Chondrocyte (in vitro differentiated cells): ENCODE measurements around the gene TBC1D14. TPM values are rescaled to one million over a fixed set of nuclear protein-coding genes. Genes with fewer than 3 reads are reported as not detected.

ENCODE experiments used
- DNase-seq: peaks from one replicate; pipeline ENCODE4 v3.0.0; 2021; ENCODE audit warnings: mixed read lengths, low spot score
- H3K27ac Mint-ChIP-seq: one replicate; pipeline ENCODE4 v1.8.0; 2021; ENCODE audit warnings: mild to moderate bottlenecking, moderate library complexity, mixed read lengths; ENCODE audit not compliant: unreplicated experiment
- H3K27me3 Mint-ChIP-seq: 2 replicates; pipeline ENCODE4 v1.8.0; 2021; ENCODE audit warnings: low read depth, mixed read lengths
- H3K36me3 Mint-ChIP-seq: 2 replicates; pipeline ENCODE4 v1.8.0; 2021; ENCODE audit warnings: low read depth, mixed read lengths
- H3K4me1 Mint-ChIP-seq: 2 replicates; pipeline ENCODE4 v1.8.0; 2021; ENCODE audit warnings: low read depth, mild to moderate bottlenecking, mixed read lengths
- H3K4me3 Mint-ChIP-seq: one replicate; pipeline ENCODE4 v1.8.0; 2021; ENCODE audit warnings: mild to moderate bottlenecking, moderate library complexity, mixed read lengths; ENCODE audit not compliant: unreplicated experiment
- H3K9me3 Mint-ChIP-seq: 2 replicates; pipeline ENCODE4 v1.8.0; 2021; ENCODE audit warnings: low read depth, mixed read lengths
- CTCF ChIP-seq: fragments of 200-600 bp; sonication (generic); IDR thresholded peaks from 2 replicates; pipeline ENCODE4 v1.5.0; 2021; ENCODE audit warnings: antibody characterized with exemption, mild to moderate bottlenecking, moderate library complexity
- total RNA-seq: library from RNA; stranded (reverse); gene quantifications from 3 replicates; pipeline ENCODE4 v1.2.1, GENCODE V29; 2021

Gene TBC1D14
- total RNA-seq, 1 donor from 2014 or later: 25.2 TPM

DNA sequence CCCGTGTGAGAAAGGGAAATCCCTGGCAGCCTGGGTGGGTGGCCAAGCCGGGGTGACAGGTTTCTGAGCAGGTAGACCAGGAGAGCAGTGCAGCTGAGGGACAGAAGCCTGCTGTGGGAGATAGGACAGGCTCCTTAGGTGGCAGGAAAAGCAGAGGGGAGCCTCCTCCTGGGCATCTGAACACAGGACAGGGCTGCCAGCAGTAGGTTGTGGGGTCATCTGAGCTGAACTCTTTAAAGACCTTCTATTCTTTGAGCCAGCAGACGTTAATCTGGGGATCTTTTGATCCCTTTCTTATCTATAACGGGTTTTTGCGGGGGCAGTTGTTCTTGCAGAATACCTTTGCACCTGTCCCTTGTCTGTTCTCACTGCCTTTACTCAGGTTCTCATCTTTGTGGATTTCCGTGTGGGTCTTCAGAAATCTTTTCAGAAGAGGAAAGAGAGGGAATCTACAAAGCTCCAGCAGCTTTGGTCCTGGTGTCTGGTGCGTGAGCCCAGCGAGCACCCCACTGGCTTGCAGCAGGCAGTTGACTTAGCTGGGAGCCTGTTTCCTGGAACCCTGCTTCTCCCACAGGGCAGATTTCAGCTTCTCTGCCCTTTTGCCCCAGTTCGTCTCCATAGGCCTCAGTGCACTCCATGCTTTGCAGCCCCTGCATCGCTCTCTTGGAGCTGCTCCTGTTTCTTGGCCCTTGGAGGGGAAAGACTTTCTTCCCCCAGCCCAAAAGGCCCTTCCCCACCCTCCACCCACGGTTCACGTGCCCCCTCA, 97.7 kb downstream of the TBC1D14 start:
- Mint-ChIP-seq H3K27me3 (no peaks in the 10 kb centered on the region), H3K36me3 (peaks cover 18% of the 10 kb centered on the region), H3K27ac (no peak overlapping the region), H3K4me3 (no peak overlapping the region), H3K9me3 (no peaks in the 10 kb centered on the region), H3K4me1 (peaks cover 3% of the 10 kb centered on the region)
- no peak for DNase-seq
- TF ChIP-seq CTCF: no peak

GRCh38 chr4:7007944-7008343, 98.3 kb downstream of the TBC1D14 start:
- H3K36me3 Mint-ChIP-seq: peaks cover 18% of the 10 kb centered on the region
- no peak for TF ChIP-seq CTCF
- H3K4me1 Mint-ChIP-seq: peaks cover 3% of the 10 kb centered on the region
- no peaks in the 10 kb centered on the region for H3K27me3 Mint-ChIP-seq
- DNase-seq: no peak
- H3K9me3 Mint-ChIP-seq: no peaks in the 10 kb centered on the region
- H3K4me3 Mint-ChIP-seq: no peak overlapping the region
- no peak overlapping the region for H3K27ac Mint-ChIP-seq

DNA sequence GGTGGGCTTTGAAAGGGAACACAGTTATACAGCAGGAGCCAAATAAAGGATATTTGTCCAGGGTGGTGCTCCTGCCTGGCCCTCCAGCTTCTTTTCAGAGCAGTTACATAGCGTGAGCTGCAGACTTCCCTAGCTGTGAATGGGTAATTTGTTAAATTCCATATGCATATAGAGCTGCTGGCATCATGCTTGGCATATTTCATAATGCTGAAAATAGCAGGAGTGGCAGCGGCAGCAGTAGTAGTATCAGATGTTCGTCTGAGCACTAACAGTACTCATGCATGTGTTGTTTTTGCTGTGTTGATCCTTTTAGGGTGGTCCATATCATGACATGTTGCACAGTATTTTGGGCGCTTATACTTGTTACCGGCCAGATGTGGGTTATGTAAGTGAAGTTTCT, 99.9 kb downstream of the TBC1D14 start:
- Mint-ChIP-seq H3K4me1 (peaks cover 3% of the 10 kb centered on the region), H3K27ac (no peak overlapping the region), H3K36me3 (peaks cover 26% of the 10 kb centered on the region), H3K4me3 (no peak overlapping the region), H3K9me3 (no peaks in the 10 kb centered on the region), H3K27me3 (no peaks in the 10 kb centered on the region)
- no peak for TF ChIP-seq CTCF
- DNase-seq: no peak

DNA sequence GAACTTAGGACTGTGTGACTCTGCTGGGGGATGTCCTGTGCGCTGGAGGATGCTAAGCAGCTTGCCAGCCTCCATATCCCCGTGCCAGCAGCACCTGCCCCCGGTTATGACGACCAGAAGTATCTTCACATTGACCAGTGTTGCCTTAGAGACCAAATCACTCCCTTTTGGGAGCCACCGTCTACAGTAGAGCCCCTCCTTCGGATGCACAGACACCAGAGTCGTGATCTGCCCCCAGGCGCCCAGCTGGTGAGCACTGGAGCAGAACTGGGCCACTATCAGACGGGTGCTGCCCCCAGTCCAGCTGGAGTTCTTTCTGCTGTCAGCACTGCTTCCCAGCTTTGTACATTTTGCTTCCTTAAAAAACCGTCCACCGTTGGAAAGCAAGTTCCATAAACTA, 103.5 kb downstream of the TBC1D14 start:
- Mint-ChIP-seq H3K9me3 (no peaks in the 10 kb centered on the region), H3K4me3 (no peak overlapping the region), H3K27ac (no peak overlapping the region), H3K4me1 (peaks cover 3% of the 10 kb centered on the region), H3K27me3 (no peaks in the 10 kb centered on the region), H3K36me3 (peaks cover 31% of the 10 kb centered on the region)
- no peak for DNase-seq
- no peak for TF ChIP-seq CTCF

DNA sequence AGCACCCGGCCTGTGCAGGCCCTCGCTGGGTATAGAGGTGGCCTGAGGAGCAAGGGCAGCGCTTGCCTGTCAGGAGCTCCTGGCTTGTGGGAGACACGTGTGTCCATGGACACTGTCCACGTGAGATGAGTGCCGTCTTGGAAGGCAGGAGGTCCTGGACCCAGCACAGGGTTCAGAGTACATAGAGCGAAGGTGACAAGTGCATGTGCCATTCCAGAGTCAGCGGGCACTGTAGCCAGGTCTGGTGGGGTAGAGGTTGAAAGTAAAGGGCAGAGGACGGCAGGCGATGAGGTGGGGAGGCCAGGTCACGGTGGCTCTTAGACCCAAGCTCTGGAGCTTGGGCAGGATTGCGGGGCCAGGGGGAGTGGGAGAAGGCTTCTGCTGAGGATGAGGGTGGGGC, 105.2 kb downstream of the TBC1D14 start:
- H3K4me1 Mint-ChIP-seq: peaks cover under 1% of the 10 kb centered on the region
- no peaks in the 10 kb centered on the region for H3K27me3 Mint-ChIP-seq
- H3K9me3 Mint-ChIP-seq: no peaks in the 10 kb centered on the region
- DNase-seq: no peak
- H3K27ac Mint-ChIP-seq: no peak overlapping the region
- TF ChIP-seq CTCF: no peak
- peaks cover 26% of the 10 kb centered on the region for H3K36me3 Mint-ChIP-seq
- H3K4me3 Mint-ChIP-seq: no peak overlapping the region
